Measurements from ENCODE around the gene AGBL4. TPM values are rescaled to one million over a fixed set of nuclear protein-coding genes. Genes with fewer than 3 reads are reported as not detected.

The AGBL4 gene
- total RNA-seq, 1 donor from 2014 or later, result 0.52 TPM

DNA sequence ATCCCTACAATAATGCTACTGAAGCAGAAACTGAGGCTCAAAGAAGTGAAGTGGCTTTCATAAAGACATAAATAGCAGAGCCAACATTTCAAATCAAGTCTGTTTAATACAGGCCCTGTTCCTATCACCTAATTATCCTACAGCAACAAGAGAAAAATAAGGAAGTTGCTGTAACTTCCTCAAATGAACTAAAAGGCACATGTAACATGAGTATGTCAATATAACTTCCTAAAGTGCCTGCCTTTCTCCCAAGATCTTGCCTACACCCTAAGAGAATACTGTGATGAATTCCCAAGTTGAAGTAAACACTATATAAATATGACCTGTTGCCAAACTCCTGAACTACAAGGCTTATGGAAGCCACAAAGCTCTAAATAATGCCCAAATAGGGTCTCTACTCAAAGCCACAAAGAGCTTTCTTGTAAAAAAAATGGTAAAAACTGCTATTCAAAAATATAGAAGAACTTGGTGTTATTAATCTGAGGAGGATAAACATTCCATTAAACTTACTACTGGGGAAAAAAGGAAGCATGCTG, 1255.7 kb downstream of the AGBL4 start:
- no peak for DNase-seq (ENCODE audit: low spot score)

GRCh38 chr1:48765335-48765734, 1258.4 kb downstream of the AGBL4 start:
- DNase-seq (ENCODE audit: low spot score), result no peak

GRCh38 chr1:48761986-48762385, 1261.8 kb downstream of the AGBL4 start:
- no peak for DNase-seq (ENCODE audit: low spot score)

GRCh38 chr1:48761411-48761810, 1262.3 kb downstream of the AGBL4 start:
- no peak for DNase-seq (ENCODE audit: low spot score)

- no peak for DNase-seq (ENCODE audit: low spot score)
Observed at GRCh38 chr1:48760857-48761256, 1262.9 kb downstream of the AGBL4 start.

DNA sequence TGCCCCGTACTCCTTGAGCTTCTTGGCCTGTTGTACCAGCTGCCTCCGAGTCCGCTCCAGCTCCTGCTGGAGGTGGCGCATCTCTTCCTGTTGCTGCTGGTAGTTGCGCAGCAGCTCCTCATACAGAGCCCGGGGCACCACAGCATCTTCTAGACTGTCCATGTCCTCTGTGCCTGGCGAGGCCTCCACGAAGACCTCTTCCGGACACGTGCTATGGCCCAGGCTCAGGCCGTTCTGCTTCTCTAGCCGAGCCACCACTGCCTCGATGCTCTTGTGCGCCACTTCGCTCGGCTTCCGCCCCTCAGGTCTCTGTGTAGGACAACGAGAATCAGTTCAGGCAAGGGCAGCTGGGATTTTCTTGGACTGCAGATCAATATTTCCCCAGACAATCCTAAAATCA, 1264.8 kb downstream of the AGBL4 start:
- DNase-seq (ENCODE audit: low spot score), result no peak

- DNase-seq (ENCODE audit: low spot score), result no peak
Observed at GRCh38 chr1:48757363-48757762, 1266.4 kb downstream of the AGBL4 start.

- DNase-seq (ENCODE audit: low spot score), result no peak
Observed at GRCh38 chr1:48756683-48757316, 1267.0 kb downstream of the AGBL4 start.

DNA sequence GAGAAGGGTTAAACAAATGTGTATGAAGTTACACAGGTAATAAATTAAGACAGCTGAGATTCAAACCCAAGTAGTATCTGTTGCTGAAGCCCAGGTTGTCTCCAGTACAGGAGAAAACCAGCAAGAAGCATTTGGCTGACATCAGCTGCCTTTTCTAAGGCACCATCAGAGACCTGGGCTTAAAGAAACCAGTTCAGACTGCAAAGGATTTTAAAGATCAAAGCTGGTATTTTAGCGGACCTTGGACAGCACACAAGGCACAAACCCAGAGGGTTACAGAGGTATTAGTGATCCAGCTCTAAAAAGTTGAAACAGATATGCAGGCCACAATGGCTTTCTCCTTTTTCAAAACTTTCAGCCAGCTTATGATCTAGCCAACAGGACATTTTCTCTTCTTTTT, 1270.5 kb downstream of the AGBL4 start:
- DNase-seq (ENCODE audit: low spot score), result no peak

GRCh38 chr1:48750109-48750508, 1273.6 kb downstream of the AGBL4 start:
- DNase-seq (ENCODE audit: low spot score), result no peak

DNA sequence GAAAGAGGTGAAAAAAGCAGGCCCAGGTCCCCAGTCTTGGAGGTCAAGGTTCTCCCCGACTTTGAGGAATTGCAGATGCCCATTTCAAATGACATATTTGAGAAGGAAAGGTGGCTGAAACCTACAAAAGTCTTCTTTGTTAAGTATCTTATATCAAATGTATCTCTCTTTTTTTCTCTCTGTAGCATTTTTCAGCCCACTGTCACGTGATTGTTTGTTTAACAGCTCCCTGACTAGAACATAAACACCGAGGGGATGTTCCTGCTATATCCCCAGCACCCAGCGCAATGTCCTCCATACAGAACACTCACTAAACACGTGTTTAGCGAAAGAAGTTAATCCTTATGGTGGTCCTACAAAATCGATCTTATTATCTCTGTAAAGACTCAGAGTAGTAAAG, 1274.7 kb downstream of the AGBL4 start:
- DNase-seq (ENCODE audit: low spot score), result no peak

GRCh38 chr1:48746906-48747305, 1276.8 kb downstream of the AGBL4 start:
- no peak for DNase-seq (ENCODE audit: low spot score)

- DNase-seq (ENCODE audit: low spot score), result no peak
Observed at GRCh38 chr1:48744032-48744431, 1279.7 kb downstream of the AGBL4 start.

- no peak for DNase-seq (ENCODE audit: low spot score)
Observed at GRCh38 chr1:48743480-48743879, 1280.3 kb downstream of the AGBL4 start.

DNA sequence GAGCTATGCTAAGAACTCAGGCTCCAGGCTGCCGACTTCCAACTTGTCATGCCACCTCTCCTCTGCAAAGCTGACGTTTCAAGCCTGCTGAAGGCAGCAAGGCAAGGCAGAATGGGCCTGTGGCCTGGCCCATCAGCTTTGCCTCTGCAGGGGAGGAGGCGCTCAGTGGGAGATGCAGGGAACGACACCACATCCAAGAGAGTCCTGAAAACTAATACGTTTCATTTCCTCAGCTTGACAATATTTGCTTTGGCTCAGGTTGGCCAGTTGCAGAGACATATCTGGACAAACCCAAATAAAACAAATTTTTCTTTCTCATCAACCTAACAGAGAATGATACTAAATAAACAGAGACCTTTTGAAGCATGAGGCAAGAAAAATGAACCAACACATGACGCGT, 1282.4 kb downstream of the AGBL4 start:
- no peak for DNase-seq (ENCODE audit: low spot score)

- DNase-seq (ENCODE audit: low spot score), result no peak
Observed at GRCh38 chr1:48740621-48741020, 1283.1 kb downstream of the AGBL4 start.

DNA sequence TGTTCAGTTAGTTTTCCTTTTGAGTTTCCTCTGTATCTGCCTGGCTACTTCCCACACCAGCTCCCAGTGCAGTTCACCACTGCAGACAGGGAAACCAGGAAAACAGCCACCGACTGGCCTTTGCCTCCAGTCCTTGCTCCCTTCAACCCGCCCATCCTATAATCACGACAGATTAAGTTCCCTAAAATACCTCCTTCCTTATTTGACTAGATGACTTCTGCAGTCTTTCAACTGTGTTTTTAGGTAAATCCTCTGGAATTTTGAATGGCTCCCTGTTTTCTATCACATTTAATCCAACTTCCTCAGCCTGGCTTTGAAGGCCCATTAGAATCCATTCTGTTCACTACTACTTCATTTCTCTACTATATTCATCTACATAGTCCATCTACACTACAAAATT, 1284.7 kb downstream of the AGBL4 start:
- DNase-seq (ENCODE audit: low spot score), result no peak

- DNase-seq (ENCODE audit: low spot score), result no peak
Observed at GRCh38 chr1:48738356-48738755, 1285.4 kb downstream of the AGBL4 start.

DNA sequence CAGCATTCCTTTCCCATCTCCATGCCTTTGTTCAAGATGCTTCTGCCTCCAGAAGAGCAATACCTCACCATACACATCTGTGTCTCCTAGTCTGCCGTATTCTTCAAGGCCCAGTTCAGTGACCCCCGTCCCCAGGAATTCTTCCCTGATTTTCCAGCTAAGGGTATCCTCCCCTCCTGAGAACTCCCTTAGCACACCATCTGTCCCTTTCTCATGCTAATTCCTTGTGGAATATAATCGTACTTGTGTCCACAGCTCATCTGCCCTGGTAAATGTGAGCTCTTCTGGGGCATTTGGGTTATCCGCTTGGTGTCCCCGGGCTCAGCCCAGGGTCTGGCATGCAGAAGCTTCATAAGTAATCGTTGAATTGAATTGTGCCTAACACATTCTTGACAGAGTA, 1288.0 kb downstream of the AGBL4 start:
- DNase-seq (ENCODE audit: low spot score), result no peak

DNA sequence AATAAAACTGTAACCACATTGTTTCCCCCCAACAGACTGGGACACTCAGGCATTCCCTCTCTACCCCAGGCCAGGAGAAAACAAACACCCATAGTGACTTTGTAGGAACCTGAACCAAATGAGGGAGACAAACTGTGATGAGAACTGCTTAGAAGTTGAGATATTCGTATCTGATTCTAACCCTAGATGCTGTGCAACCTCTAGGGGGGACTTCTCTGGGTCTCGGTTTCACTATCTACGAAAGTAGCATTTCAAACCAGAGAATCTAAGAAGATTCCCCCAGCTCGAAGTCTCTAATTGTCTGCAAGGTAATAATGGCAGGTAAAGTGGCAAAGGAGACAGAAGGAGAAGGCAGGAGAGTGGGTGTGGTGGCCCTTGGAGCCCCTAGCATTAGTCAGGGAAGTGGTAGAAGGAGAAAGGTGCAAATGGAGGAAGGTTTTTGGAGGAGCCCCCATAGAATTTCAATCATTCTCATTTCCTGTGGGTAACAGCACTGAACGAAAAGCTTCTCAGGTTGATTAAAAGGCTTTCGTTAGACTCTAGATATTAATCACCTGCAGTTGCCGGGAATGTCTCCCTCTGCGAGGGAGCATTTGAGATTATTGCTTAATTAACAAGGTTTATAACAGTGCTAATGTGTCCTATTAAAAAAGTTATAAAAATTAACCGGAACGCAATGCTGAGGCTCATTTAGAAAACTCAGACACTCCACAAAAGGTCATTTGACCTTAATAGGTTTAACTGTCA, 1293.4 kb downstream of the AGBL4 start:
- DNase-seq (ENCODE audit: low spot score), result no peak

DNA sequence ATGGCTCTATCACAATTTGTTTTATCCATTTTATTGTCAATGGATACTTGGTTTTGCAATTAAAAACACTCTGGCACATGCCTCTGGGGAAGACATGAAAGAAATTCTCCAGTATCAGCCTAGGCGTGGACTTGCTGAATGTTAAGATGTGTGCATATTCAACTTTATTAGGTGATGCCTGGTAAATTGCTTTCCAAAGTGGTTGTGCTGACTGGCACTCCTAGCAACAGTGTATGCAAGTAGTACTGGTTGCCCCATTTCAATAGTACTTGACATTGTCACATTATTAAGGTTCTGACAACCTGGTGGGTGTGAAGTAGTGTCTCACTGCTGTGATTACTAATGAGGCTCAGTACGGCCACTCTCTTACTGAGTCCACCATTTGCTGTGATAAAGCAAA, 1295.2 kb downstream of the AGBL4 start:
- DNase-seq (ENCODE audit: low spot score), result no peak

- DNase-seq (ENCODE audit: low spot score), result peak; percentile 59
Observed at GRCh38 chr1:48726557-48727215, 1297.1 kb downstream of the AGBL4 start.

GRCh38 chr1:48726139-48726538, 1297.6 kb downstream of the AGBL4 start:
- no peak for DNase-seq (ENCODE audit: low spot score)

Measured in mucosa of gallbladder (tissue), 1 donor.